ENCODE data around the gene PYDC1.
"Not testable (repeated sequence)": the region's sequence is repeated elsewhere in the genome, so short reads cannot be mapped to it uniquely, and the experiment has no call there.

PYDC1 gene

DNA sequence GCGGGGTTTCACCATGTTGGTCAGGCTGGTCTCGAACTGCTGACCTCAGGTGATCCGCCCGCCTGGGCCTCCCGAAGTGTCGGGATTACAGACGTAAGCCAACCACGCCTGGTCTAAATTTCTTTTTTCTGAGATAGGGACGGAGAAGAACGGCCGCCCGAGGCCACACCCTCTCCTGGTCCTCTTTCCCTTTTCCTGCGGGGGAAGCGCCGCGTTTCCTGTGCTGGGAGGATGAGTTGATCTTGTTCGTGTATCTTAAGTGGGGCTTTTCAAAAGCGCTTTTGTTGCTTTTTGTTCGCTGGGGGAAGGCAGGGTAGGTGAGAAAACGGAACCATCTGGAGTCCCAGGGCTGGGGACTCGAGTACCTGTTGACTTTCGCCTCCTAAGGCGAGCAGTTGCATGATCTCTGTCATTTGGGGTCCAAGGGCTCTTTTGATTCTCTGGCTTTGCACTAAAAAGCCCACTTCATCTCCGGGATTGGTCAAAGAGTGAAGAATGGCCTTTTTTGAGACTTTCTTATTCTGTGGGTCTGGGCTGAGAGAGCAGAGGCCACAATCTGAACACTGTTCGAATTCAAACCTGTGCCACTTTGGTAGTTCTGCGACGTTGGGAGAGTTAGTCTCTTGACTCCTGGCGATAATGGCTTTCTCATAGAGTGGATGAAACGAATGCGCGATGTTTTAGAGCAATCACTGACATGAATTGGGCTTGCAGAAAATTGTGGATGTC, 35.7 kb downstream of the PYDC1 start:
- in situ Hi-C loops (cut with MboI; ENCODE audit: low sequenced_read_pairs), result no loop called here

- in situ Hi-C loops (cut with MboI; ENCODE audit: low sequenced_read_pairs), result no loop called here
Observed at GRCh38 chr16:31179747-31180459, 37.0 kb downstream of the PYDC1 start, which contains the start of gene FUS. Gene FUS, plus strand, starts transcription at chr16:31180139. Its CDS starts 76 bp downstream, at chr16:31180215.

DNA sequence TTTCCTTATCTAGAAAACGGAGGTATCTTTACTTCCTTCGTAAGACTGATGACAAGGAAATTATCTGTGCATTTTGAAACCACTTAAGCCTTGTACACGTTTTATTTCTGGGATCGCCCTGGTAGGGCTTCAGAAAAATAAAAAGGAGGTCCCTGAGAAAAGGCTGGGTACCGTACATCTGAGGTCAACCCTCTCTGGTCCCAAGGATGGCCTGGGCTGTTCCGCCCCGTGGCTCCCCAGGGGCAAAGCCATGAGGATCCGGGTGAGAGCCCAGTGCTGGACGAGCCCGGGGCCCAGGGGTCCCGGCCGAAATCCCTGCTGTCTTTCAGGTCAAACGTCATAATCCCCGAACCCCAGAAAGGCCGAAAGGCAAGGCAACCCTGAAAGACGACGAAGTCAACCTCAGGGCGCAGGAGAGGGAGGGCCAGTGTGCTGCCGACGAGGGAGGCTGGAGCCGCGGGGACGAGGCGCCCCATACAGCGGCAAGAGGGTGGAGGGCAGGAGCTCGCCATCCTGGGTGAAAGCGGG, 37.7 kb downstream of the PYDC1 start:
- in situ Hi-C loops (cut with MboI; ENCODE audit: low sequenced_read_pairs), result no loop called here

- in situ Hi-C loops (cut with MboI; ENCODE audit: low sequenced_read_pairs), result no loop called here
Observed at GRCh38 chr16:31177136-31177535, 39.8 kb downstream of the PYDC1 start.

DNA sequence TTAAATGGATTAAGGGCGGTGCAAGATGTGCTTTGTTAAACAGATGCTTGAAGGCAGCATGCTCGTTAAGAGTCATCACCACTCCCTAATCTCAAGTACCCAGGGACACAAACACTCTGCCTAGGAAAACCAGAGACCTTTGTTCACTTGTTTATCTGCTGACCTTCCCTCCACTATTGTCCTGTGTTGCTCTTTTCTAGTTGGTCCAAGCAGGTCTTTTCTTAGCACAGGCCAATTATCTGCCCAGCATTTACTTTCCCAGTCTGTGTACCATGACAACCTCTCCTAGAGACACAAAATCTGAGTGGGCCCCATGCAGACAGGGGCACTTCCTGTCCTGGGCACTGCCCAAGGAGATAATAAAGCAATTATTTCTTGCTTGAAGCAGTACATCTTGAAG, 46.9 kb downstream of the PYDC1 start:
- in situ Hi-C loops (cut with MboI; ENCODE audit: low sequenced_read_pairs), result not testable (repeated sequence)

DNA sequence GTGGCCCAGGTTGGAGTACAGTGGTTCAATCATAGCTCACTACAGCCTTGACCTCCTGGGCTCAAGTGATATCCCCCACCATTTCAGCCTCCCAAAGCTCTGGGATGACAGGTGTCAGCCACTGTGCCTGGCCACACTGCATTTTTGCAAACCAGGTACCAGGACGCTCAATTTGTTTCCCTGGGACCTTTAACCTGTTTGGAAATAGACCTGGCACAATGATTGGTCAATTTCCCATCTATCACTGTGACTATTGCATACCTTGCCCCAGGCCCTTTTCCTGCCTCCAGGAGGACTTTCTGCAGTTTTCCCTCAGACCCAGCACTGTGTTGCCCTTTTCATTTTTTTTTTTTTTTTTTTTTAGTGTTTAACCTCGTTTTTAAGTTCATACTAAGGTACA, 48.1 kb downstream of the PYDC1 start:
- in situ Hi-C loops (cut with MboI; ENCODE audit: low sequenced_read_pairs), result no loop called here

GRCh38 chr16:31167315-31167714, 49.6 kb downstream of the PYDC1 start:
- in situ Hi-C loops (cut with MboI; ENCODE audit: low sequenced_read_pairs), result no loop called here

All from hTERT RPE-1 (cell line).